Measurements from ENCODE around the gene UVRAG. TPM values are rescaled to one million over a fixed set of nuclear protein-coding genes. Genes with fewer than 3 reads are reported as not detected.

The UVRAG gene
- total RNA-seq, 3 donors from 2014 or later (not counting 1 experiment from before 2014, with no cell fraction given), result 39.9 to 52.5 (median 41.4) TPM

- Histone ChIP-seq H3K27me3 (ENCODE audit: control insufficient read depth, insufficient read depth, low read length) (no peaks in the 10 kb centered on the region), H3K27ac (ENCODE audit: low read length) (no peak overlapping the region), H3K36me3 (ENCODE audit: control insufficient read depth, insufficient read depth, low read length) (peaks cover 20% of the 10 kb centered on the region), H3K4me3 (ENCODE audit: low read length) (no peak overlapping the region), H3K9me3 (ENCODE audit: control insufficient read depth, insufficient read depth, low read length) (no peaks in the 10 kb centered on the region), H3K4me1 (ENCODE audit: control insufficient read depth, insufficient read depth, low read length) (peaks cover 4% of the 10 kb centered on the region)
- H3K27me3 Mint-ChIP-seq (ENCODE audit: low read depth in 2 of 2), result no peaks in the 10 kb centered on the region
- intact Hi-C loops (cut with micrococcal nuclease), result no loop called here
- no peaks in the 10 kb centered on the region for H3K36me3 Mint-ChIP-seq
- 87% methylated on average over 10 of the region's 12 CpGs for WGBS (ENCODE audit: insufficient coverage)
- DNase-seq, result no peak
- no peaks in the 10 kb centered on the region for H3K9me3 Mint-ChIP-seq
- no peak for ATAC-seq
- H3K4me1 Mint-ChIP-seq, result peaks cover 0 to 10% of the 10 kb centered on the region in 2 donors
- H3K27ac Mint-ChIP-seq, result no peak overlapping the region
- no peak for TF ChIP-seq CTCF (IDR thresholded peaks at IDR 0.05)
- no peak overlapping the region for H3K4me3 Mint-ChIP-seq
Observed at GRCh38 chr11:76141901-76142588, 327.0 kb downstream of the UVRAG start.

DNA sequence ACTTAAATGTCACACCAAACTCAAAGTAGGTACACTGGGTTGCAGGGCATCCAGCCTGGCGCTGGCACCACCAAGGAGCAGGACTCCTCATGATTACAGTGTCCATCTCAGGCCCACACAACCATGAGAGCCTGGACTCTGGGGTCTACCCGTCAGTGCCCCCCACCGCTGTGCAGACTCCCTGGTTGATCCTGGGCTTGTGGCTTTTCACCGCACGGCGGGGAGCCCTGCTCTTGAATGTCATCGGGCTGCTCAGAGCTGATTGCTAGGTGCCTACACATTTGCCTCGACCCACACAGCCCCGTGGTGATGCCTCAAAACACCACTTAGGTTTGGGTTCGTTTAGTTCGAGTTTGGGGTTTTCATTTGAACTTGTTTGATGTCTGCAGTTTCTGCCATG, 328.3 kb downstream of the UVRAG start:
- Mint-ChIP-seq H3K36me3 (no peaks in the 10 kb centered on the region), H3K9me3 (no peaks in the 10 kb centered on the region), H3K27ac (no peak overlapping the region), H3K27me3 (ENCODE audit: low read depth in 2 of 2) (no peaks in the 10 kb centered on the region), H3K4me1 (peaks cover 0 to 10% of the 10 kb centered on the region in 2 donors), H3K4me3 (no peak overlapping the region)
- Histone ChIP-seq H3K27ac (ENCODE audit: low read length) (no peak overlapping the region), H3K4me3 (ENCODE audit: low read length) (no peak overlapping the region), H3K9me3 (ENCODE audit: control insufficient read depth, insufficient read depth, low read length) (no peaks in the 10 kb centered on the region), H3K36me3 (ENCODE audit: control insufficient read depth, insufficient read depth, low read length) (peaks cover 20% of the 10 kb centered on the region), H3K4me1 (ENCODE audit: control insufficient read depth, insufficient read depth, low read length) (peaks cover 4% of the 10 kb centered on the region), H3K27me3 (ENCODE audit: control insufficient read depth, insufficient read depth, low read length) (no peaks in the 10 kb centered on the region)
- DNase-seq (no peak), ATAC-seq (no peak)
- no peak for TF ChIP-seq CTCF (IDR thresholded peaks at IDR 0.05)
- intact Hi-C loops (cut with micrococcal nuclease), result no loop called here
- 94% methylated on average over 11 of the region's 11 CpGs for WGBS (ENCODE audit: insufficient coverage)

GRCh38 chr11:76147106-76147740, 332.2 kb downstream of the UVRAG start:
- peaks cover 5% of the 10 kb centered on the region for H3K4me1 ChIP-seq (ENCODE audit: control insufficient read depth, insufficient read depth, low read length)
- no peaks in the 10 kb centered on the region for H3K9me3 ChIP-seq (ENCODE audit: control insufficient read depth, insufficient read depth, low read length)
- no peak for DNase-seq
- WGBS (ENCODE audit: insufficient coverage), result 96% methylated on average over 14 of the region's 14 CpGs
- H3K27me3 ChIP-seq (ENCODE audit: control insufficient read depth, insufficient read depth, low read length), result no peaks in the 10 kb centered on the region
- no peak for ATAC-seq
- no peak overlapping the region for H3K27ac ChIP-seq (ENCODE audit: low read length)
- TF ChIP-seq CTCF (IDR thresholded peaks at IDR 0.05), result no peak
- Mint-ChIP-seq H3K36me3 (no peaks in the 10 kb centered on the region), H3K4me1 (peaks cover 10 to 12% of the 10 kb centered on the region in 2 donors), H3K27ac (no peak overlapping the region), H3K4me3 (no peak overlapping the region), H3K27me3 (ENCODE audit: low read depth in 2 of 2) (no peaks in the 10 kb centered on the region), H3K9me3 (no peaks in the 10 kb centered on the region)
- H3K36me3 ChIP-seq (ENCODE audit: control insufficient read depth, insufficient read depth, low read length), result peaks cover 5% of the 10 kb centered on the region
- no peak overlapping the region for H3K4me3 ChIP-seq (ENCODE audit: low read length)
- intact Hi-C loops (cut with micrococcal nuclease), result no loop called here

Data from natural killer cell (primary cell).